Stimulated activated CD4-positive, alpha-beta T cell treated with anti-CD3 and anti-CD28 coated beads, Interleukin-4, amount 100 ng/mL, for 4 hours (primary cell): Measurements from ENCODE around the gene OR2AG2.

Experiments
- DNase-seq, 2 experiments: peaks; one replicate each; pipeline ENCODE4 v3.0.0-alpha.2; 2020

OR2AG2 gene

GRCh38 chr11:6737872-6738466 is 33.8 kb downstream of the OR2AG2 start:
- peak; percentile 46 to 47 for DNase-seq

DNA sequence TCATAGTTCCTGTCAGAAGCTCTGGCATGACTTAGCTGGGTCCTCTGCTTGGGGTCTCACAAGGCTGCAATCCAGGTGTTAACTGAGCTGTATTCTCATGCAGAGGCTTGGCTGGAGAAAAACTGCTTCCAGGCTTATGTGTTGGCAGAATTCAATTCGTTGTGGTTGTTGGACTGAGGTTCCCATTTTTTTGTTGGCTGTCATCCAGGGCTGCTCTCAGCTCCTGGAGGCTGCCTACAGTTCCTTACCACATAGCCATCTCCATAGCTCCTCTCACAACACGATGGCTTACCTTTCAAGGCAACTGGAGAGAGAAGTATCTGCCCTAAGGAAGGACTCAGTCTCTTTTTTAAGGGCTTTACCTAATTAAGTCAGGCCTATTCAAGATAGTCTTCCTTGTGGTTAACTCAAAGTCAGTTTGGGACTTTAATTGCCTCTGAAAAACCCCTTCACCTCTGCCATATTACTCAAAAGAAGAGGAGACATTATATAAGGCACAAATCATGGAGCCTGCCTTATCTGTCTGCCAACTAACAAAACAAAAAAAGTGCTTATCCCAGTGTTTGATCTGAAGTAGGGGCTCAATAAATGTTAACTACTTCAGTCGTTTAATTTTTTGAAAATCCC is 35.2 kb downstream of the OR2AG2 start:
- no peak for DNase-seq

- DNase-seq = no peak
Observed at GRCh38 chr11:6735306-6735705, 36.5 kb downstream of the OR2AG2 start.

GRCh38 chr11:6734616-6735015 is 37.2 kb downstream of the OR2AG2 start:
- no peak for DNase-seq

DNA sequence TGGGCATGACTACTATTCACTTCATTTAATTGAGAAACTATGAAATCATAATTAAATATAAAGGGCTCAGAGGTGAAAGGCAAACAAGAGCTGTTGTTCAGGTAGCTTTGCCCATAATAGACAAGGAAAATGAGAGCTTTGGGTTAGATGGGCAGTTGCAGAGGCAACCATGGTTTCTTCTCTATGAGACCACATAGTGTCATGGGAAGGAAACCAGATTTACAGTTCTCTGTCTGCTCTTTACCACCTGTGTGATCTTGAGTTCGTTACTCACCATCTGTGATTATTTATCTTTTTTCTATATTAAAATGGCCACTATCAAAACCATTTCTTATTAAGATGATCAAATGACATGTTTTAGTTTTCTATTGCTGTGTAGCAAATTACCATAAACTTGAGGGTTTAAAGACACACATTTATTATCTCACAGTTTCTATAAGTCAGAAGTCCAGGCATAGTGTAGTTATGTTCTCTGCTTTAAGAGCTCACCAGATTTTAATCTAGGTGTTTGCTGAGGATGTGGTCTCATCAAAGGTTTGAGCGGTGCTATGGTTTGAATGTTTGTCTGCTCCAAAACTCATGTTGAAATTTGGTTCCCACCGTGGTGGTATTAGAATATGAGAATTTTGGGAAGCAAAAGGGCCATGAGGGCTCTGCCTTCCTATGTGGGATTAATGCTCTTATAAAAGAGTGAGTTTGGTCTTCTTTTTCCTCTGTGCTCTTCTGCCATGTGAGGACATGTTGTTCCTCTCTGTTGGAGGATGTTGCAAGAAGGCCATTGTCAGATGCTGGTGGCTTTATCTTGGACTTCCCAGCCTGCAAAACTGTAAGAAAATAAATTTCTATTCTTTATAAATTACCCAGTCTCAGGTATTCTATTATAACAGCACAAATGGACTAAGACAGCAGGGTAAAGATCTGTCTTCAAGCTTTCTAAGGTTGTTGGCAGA is 38.2 kb downstream of the OR2AG2 start:
- DNase-seq = no peak

DNA sequence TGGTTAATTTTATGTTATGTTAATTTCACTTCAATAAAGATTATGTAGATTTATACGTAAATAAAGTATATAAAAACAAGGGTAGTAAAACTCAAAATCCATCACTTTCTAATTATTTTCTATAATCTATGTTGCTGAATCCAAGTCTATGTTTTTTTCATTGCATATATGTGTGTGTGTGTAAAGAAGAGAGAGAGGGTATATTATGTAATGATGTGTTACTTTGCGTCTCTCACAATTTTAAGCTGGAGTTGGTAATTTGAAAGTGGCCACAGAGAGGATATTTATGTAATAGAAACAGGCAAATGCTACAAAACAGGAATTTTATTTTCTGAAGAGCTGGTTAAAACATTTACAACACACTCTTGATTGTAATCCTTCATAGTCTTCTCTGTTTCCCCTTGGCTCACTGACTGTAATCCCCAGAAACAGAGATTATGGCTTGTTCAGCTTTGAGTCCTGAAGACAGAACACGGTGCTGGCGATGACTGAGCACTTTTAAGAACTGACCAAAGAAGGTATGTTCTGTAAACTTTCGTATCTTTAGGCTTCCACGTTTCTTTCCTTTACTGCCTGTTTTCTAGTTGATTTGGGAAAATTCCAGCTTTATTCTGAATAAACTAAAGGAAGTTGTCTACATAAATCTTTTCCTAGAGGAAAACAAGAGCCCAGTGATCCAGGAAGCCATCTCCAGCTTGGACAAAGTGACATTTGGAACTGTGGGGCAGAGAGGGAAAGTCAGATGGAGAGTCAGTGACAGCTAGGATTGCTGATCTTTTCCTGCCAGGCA is 43.6 kb downstream of the OR2AG2 start:
- no peak for DNase-seq

- no peak for DNase-seq
Observed at GRCh38 chr11:6725386-6725896, 46.3 kb downstream of the OR2AG2 start.

GRCh38 chr11:6724013-6724412 is 47.8 kb downstream of the OR2AG2 start:
- no peak for DNase-seq

- no peak for DNase-seq
Observed at GRCh38 chr11:6721343-6721742, 50.4 kb downstream of the OR2AG2 start.

- no peak for DNase-seq
Observed at GRCh38 chr11:6719576-6719975, 52.2 kb downstream of the OR2AG2 start.

DNA sequence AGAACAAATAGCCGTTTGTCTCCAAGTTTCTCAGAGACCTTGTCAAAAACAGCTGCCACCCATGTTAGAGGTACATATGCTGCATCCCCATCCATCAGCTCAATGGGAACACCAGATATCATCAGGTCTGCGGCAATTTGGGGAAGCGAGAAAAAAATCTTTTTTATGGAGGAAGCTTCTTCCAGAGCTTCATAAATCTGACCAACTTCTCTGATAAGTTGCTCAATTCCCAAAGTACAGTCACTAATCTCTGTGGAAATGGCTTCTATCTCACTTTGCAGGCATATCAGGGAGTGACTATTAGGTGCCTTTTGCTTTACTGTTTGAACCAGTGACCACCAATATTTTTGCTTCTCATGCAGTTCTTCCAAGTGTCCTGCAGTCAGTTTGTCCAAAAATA is 54.4 kb downstream of the OR2AG2 start:
- DNase-seq = no peak
